Measurements from ENCODE around the gene GPR34. TPM values are rescaled to one million over a fixed set of nuclear protein-coding genes. Genes with fewer than 3 reads are reported as not detected.
A peak's percentile ranks its signal among the peaks of the same experiment; 100 is the strongest.

Gene GPR34
- total RNA-seq, 8 experiments from 2014 or later: 0.33 to 3.5 (median 0.95) TPM

GRCh38 chrX:41722816-41723618, 34.2 kb downstream of the GPR34 start:
- no peak overlapping the region for H3K4me3 ChIP-seq
- WGBS, 10 experiments: 31 to 97% (median 69%) methylated on average over 2 to 3 of the region's 3 CpGs; no CpG with 5 or more reads in 5 of the 10 experiments
- H3K27ac ChIP-seq: no peak overlapping the region
- in situ Hi-C loops (cut with MboI; ENCODE audit: low pct_unique_long_range_greater_than_20kb in 2 of 9, low sequenced_read_pairs in 9 of 9, unreplicated experiment in 9 of 9): no loop called here
- peaks cover 8 to 13% of the 10 kb centered on the region in 2 donors for H3K4me1 ChIP-seq (replicated peaks in 1 of 2)
- ATAC-seq (replicated peaks in 6 of 8): no peak

- 0 to 100% (median 94%) methylated on average over 1 to 2 of the region's 2 CpGs; no CpG with 5 or more reads in 7 of the 10 experiments for WGBS, 10 experiments
- Histone ChIP-seq H3K27ac (no peak within 1 kb of the TSS), H3K4me1 (replicated peaks in 1 of 2) (peaks cover 5% of the 10 kb centered on the region in 2 donors), H3K4me3 (no peak within 1 kb of the TSS)
- in situ Hi-C loops (cut with MboI; ENCODE audit: low pct_unique_long_range_greater_than_20kb in 2 of 9, low sequenced_read_pairs in 9 of 9, unreplicated experiment in 9 of 9): no loop called here
- no peak for ATAC-seq (replicated peaks in 6 of 8)
These were observed 35.1 kb downstream of the GPR34 start, which contains the start of gene GPR82 for GRCh38 chrX:41723826-41724225. Gene GPR82, plus strand, starts transcription at chrX:41724181. Its CDS starts 2,846 bp downstream, at chrX:41727027.

- in situ Hi-C loops (cut with MboI; ENCODE audit: low pct_unique_long_range_greater_than_20kb in 2 of 9, low sequenced_read_pairs in 9 of 9, unreplicated experiment in 9 of 9): loop anchor here in 1 of 9 experiments (25.0 kb wide), 1 partner anchor 166 kb away; no protein-coding TSS in a partner anchor
- H3K4me3 ChIP-seq: no peak overlapping the region
- ATAC-seq (replicated peaks in 6 of 8): no peak
- H3K4me1 ChIP-seq (replicated peaks in 1 of 2): no peaks in the 10 kb centered on the region
- 30 to 100% (median 80%) methylated on average over 1 to 3 of the region's 3 CpGs; no CpG with 5 or more reads in 5 of the 10 experiments for WGBS, 10 experiments
- H3K27ac ChIP-seq: no peak overlapping the region
These were observed 39.4 kb downstream of the GPR34 start for GRCh38 chrX:41728125-41728524.

- H3K4me1 ChIP-seq (replicated peaks in 1 of 2): no peaks in the 10 kb centered on the region
- in situ Hi-C loops (cut with MboI; ENCODE audit: low pct_unique_long_range_greater_than_20kb in 2 of 9, low sequenced_read_pairs in 9 of 9, unreplicated experiment in 9 of 9): loop anchor here in 1 of 9 experiments (25.0 kb wide), 1 partner anchor 168 kb away; no protein-coding TSS in a partner anchor
- 0 to 100% (median 81%) methylated on average over 1 to 2 of the region's 2 CpGs; no CpG with 5 or more reads in 6 of the 10 experiments for WGBS, 10 experiments
- no peak for ATAC-seq (replicated peaks in 6 of 8)
- H3K4me3 ChIP-seq: no peak overlapping the region
- no peak overlapping the region for H3K27ac ChIP-seq
These were observed 41.3 kb downstream of the GPR34 start for GRCh38 chrX:41730081-41730480.

GRCh38 chrX:41732260-41732659, 43.5 kb downstream of the GPR34 start:
- no peak overlapping the region for H3K4me3 ChIP-seq
- no peak for ATAC-seq (replicated peaks in 6 of 8)
- WGBS, 10 experiments: 80 to 100% methylated on average over 1 to 2 of the region's 2 CpGs; no CpG with 5 or more reads in 8 of the 10 experiments
- H3K4me1 ChIP-seq (replicated peaks in 1 of 2): no peaks in the 10 kb centered on the region
- in situ Hi-C loops (cut with MboI; ENCODE audit: low pct_unique_long_range_greater_than_20kb in 2 of 9, low sequenced_read_pairs in 9 of 9, unreplicated experiment in 9 of 9): loop anchor here in 1 of 9 experiments (25.0 kb wide), 1 partner anchor 170 kb away; no protein-coding TSS in a partner anchor
- H3K27ac ChIP-seq: no peak overlapping the region

- H3K4me1 ChIP-seq (replicated peaks in 1 of 2): no peaks in the 10 kb centered on the region
- no peak overlapping the region for H3K27ac ChIP-seq
- in situ Hi-C loops (cut with MboI; ENCODE audit: low pct_unique_long_range_greater_than_20kb in 2 of 9, low sequenced_read_pairs in 9 of 9, unreplicated experiment in 9 of 9): loop anchor here in 1 of 9 experiments (25.0 kb wide), 1 partner anchor 172 kb away; no protein-coding TSS in a partner anchor
- 50 to 100% (median 89%) methylated on average over 1 of the region's 1 CpG; no CpG with 5 or more reads in 6 of the 10 experiments for WGBS, 10 experiments
- no peak overlapping the region for H3K4me3 ChIP-seq
- ATAC-seq (replicated peaks in 6 of 8): no peak
These were observed 45.2 kb downstream of the GPR34 start for GRCh38 chrX:41733939-41734338.

GRCh38 chrX:41734530-41734929, 45.8 kb downstream of the GPR34 start:
- no peak overlapping the region for H3K4me3 ChIP-seq
- ATAC-seq (replicated peaks in 6 of 8): peak in 4 of 8 experiments; percentile 34 to 68 (median 50)
- H3K4me1 ChIP-seq (replicated peaks in 1 of 2): no peaks in the 10 kb centered on the region
- 0% methylated on average over 1 of the region's 1 CpG; no CpG with 5 or more reads in 8 of the 10 experiments for WGBS, 10 experiments
- no peak overlapping the region for H3K27ac ChIP-seq
- in situ Hi-C loops (cut with MboI; ENCODE audit: low pct_unique_long_range_greater_than_20kb in 2 of 9, low sequenced_read_pairs in 9 of 9, unreplicated experiment in 9 of 9): loop anchor here in 1 of 9 experiments (25.0 kb wide), 1 partner anchor 172 kb away; no protein-coding TSS in a partner anchor

- no peak for ATAC-seq (replicated peaks in 6 of 8)
- no peak overlapping the region for H3K27ac ChIP-seq
- H3K4me1 ChIP-seq (replicated peaks in 1 of 2): no peaks in the 10 kb centered on the region
- in situ Hi-C loops (cut with MboI; ENCODE audit: low pct_unique_long_range_greater_than_20kb in 2 of 9, low sequenced_read_pairs in 9 of 9, unreplicated experiment in 9 of 9): loop anchor here in 1 of 9 experiments (25.0 kb wide), 1 partner anchor 175 kb away; no protein-coding TSS in a partner anchor
- H3K4me3 ChIP-seq: no peak overlapping the region
- WGBS, 10 experiments: 60 to 100% (median 100%) methylated on average over 1 to 3 of the region's 7 CpGs; no CpG with 5 or more reads in 4 of the 10 experiments
These were observed 48.3 kb downstream of the GPR34 start for GRCh38 chrX:41737065-41737464.

GRCh38 chrX:41739871-41740270, 51.1 kb downstream of the GPR34 start:
- in situ Hi-C loops (cut with MboI; ENCODE audit: low pct_unique_long_range_greater_than_20kb in 2 of 9, low sequenced_read_pairs in 9 of 9, unreplicated experiment in 9 of 9): loop anchor here in 1 of 9 experiments (25.0 kb wide), 1 partner anchor 178 kb away; no protein-coding TSS in a partner anchor
- H3K4me3 ChIP-seq: no peak overlapping the region
- no peaks in the 10 kb centered on the region for H3K4me1 ChIP-seq (replicated peaks in 1 of 2)
- 15 to 100% (median 29%) methylated on average over 1 of the region's 1 CpG; no CpG with 5 or more reads in 6 of the 10 experiments for WGBS, 10 experiments
- no peak for ATAC-seq (replicated peaks in 6 of 8)
- H3K27ac ChIP-seq: no peak overlapping the region

Other genes starting within 250 kb of the GPR34 start
- gene NYX, start 241.6 kb upstream of the GPR34 start, total RNA-seq: under 1 TPM in 4 of 8 experiments, not detected in 4; 0.05 to 0.52 (median 0.27) TPM
- 1 to 10 TPM in 3 of 8 experiments, under 1 TPM in 5; 0.33 to 3.3 (median 0.82) TPM for gene GPR82, start 35.2 kb downstream of the GPR34 start, total RNA-seq
- 10 to 100 TPM; 15.6 to 51.7 (median 41.5) TPM for gene CASK, start 234.6 kb downstream of the GPR34 start, total RNA-seq